ENCODE results near the gene SH3GL3.

DNA sequence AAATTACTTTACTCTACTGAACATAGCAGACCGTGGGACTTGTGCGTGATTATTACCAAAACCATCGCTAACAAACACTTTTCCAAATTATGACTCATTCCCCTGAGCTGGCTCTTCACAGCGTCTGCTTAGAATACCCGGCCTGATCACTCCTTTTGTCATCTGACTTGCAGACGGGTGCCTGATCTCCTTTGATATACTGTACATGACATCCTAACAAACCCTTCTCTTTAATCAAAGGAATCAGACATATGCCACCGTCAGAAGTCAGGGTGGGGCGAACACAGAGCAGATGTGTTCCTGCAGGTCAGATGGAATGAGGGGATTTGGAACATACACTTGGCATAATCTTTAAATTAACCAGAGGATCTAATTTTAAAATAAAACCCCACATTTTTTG is 48.5 kb upstream of the SH3GL3 start:
- TF ChIP-seq, protein P1, sequence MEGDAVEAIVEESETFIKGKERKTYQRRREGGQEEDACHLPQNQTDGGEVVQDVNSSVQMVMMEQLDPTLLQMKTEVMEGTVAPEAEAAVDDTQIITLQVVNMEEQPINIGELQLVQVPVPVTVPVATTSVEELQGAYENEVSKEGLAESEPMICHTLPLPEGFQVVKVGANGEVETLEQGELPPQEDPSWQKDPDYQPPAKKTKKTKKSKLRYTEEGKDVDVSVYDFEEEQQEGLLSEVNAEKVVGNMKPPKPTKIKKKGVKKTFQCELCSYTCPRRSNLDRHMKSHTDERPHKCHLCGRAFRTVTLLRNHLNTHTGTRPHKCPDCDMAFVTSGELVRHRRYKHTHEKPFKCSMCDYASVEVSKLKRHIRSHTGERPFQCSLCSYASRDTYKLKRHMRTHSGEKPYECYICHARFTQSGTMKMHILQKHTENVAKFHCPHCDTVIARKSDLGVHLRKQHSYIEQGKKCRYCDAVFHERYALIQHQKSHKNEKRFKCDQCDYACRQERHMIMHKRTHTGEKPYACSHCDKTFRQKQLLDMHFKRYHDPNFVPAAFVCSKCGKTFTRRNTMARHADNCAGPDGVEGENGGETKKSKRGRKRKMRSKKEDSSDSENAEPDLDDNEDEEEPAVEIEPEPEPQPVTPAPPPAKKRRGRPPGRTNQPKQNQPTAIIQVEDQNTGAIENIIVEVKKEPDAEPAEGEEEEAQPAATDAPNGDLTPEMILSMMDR (IDR thresholded peaks at IDR 0.05) = no peak
- no peak for TF ChIP-seq POLR2A (IDR thresholded peaks at IDR 0.05)
